ENCODE results near the gene MAN1A1. TPM values are rescaled to one million over a fixed set of nuclear protein-coding genes. Genes with fewer than 3 reads are reported as not detected.

The MAN1A1 gene
- total and polyA plus RNA-seq, 2 of the 4 experiments (the other 2 are of a cell fraction), result 5.9 to 6.4 TPM

DNA sequence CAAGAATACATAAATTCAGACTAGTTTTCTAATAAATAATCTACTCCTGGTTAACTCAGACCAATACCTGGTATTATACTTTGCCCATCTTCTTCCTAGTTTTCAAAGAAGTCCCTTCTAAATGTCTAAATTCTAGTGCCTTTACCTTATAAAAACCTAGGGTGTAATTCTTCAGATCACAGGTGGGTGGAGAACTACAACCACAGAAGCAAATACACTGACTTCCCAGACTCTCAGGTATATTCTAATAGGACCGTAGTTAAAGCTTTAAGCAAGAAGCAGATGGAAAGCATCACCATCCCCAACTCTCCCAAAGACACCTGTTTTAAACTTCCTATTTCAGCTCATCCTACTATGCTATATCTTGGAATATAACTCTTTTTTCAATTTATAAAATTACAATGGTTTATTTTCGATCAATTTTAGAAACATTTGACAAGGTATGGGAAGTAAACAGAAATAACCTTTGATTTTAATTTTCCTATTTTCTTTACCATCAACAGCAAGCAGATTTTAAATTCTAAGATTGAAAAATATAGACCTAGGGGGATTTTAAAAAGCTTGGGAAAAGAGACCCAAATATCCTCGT lies 15.8 kb downstream of the MAN1A1 start:
- Histone ChIP-seq H3K27me3 (ENCODE audit: control insufficient read depth, insufficient read depth, low read length) (no peaks in the 10 kb centered on the region), H2AFZ (replicated peaks; ENCODE audit: low read length, poor library complexity) (no peak overlapping the region), H3K4ac (ENCODE audit: low read depth, low read length) (no peak overlapping the region), H2BK15ac (ENCODE audit: low read depth, low read length) (no peak overlapping the region), H2AK9ac (replicated peaks; ENCODE audit: low read depth, low read length, poor library complexity) (no peak overlapping the region), H2AK5ac (ENCODE audit: low read depth, low read length) (no peak overlapping the region), H4K8ac (ENCODE audit: low read depth in 2 of 2, low read length in 2 of 2) (no peak overlapping the region), H3K27ac (ENCODE audit: insufficient read depth, low read length) (no peak overlapping the region), H3K9ac (ENCODE audit: low read depth, low read length) (no peak overlapping the region), H4K20me1 (ENCODE audit: insufficient read depth, low read length) (no peaks in the 10 kb centered on the region), H4K5ac (ENCODE audit: low read depth, low read length) (no peak overlapping the region), H3K4me3 (ENCODE audit: insufficient read depth, low read depth, low read length) (no peak overlapping the region), H3K23ac (ENCODE audit: low read depth, low read length) (no peak overlapping the region), H3K4me2 (ENCODE audit: low read depth, low read length) (no peak overlapping the region), H3K79me1 (ENCODE audit: low read depth in 1 of 2, low read length in 2 of 2) (peaks cover 0 to 4% of the 10 kb centered on the region in 2 experiments; a peak in 1 of 4 replicates), H2BK20ac (ENCODE audit: low read depth, low read length) (no peak overlapping the region), H2BK5ac (ENCODE audit: low read depth, low read length, poor library complexity, severe bottlenecking) (no peak overlapping the region), H3K9me1 (ENCODE audit: insufficient read depth, low read length) (no peaks in the 10 kb centered on the region; the same call in 1 of the 2 replicates), H3K14ac (replicated peaks; ENCODE audit: low read depth, low read length) (no peak overlapping the region), H3K56ac (ENCODE audit: extremely low read depth, insufficient read depth, low read length) (no peak overlapping the region), H3K18ac (ENCODE audit: low read depth, low read length) (no peak overlapping the region), H2BK120ac (ENCODE audit: low read depth, low read length) (no peak overlapping the region), H4K91ac (ENCODE audit: insufficient read depth, low read depth, low read length) (no peak overlapping the region), H3K4me1 (ENCODE audit: control insufficient read depth, insufficient read depth, low read length) (no peaks in the 10 kb centered on the region), H3K9me3 (ENCODE audit: control insufficient read depth, insufficient read depth, low read length) (no peaks in the 10 kb centered on the region), H3K36me3 (ENCODE audit: control insufficient read depth, insufficient read depth, low read length) (peaks cover 2% of the 10 kb centered on the region; the same call in 1 of the 2 replicates)
- no peak for ATAC-seq (ENCODE audit: low read depth)
- TF ChIP-seq RAD21 (IDR thresholded peaks at IDR 0.05; ENCODE audit: low read length) (peak; percentile 40), CTCF (conservative IDR thresholded peaks at IDR 0.05; ENCODE audit: low read depth, low read length) (peak; percentile 19; the same call in 1 of the 2 replicates), BHLHE40 (IDR thresholded peaks at IDR 0.05; ENCODE audit: low read depth, low read length) (no peak)
- in situ Hi-C loops (cut with MboI; ENCODE audit: low sequenced_read_pairs) (no loop called here), dilution Hi-C loops (cut with HindIII; ENCODE audit: low sequenced_read_pairs, unreplicated experiment) (no loop called here), intact Hi-C loops (cut with micrococcal nuclease) (no loop called here)
- no CpG with 5 or more reads among the region's 3 CpGs for WGBS, 2 experiments (ENCODE audit: extremely low coverage in 2 of 2, insufficient read length in 1 of 2)
- POLR2A ChIA-PET (ENCODE audit: unreplicated experiment), result no interaction called here
- DNase-seq, result no peak
- CTCF ChIA-PET, result interaction anchor here (0.9 to 1.4 kb wide), 2 partner anchors 12 to 13 kb away, joined by 3 read pairs; no protein-coding TSS in a partner anchor
- no TSS peak for BruUV-seq (replicated peaks)
